Caco-2 (cell line): ENCODE results near the gene SLC39A11. TPM values are rescaled to one million over a fixed set of nuclear protein-coding genes. Genes with fewer than 3 reads are reported as not detected.

Experiments used
- BruUV-seq: library from RNA; stranded (reverse); fragments of 400-500 nt; replicated peaks from 2 replicates; lab custom pipeline; 2021; lab: Mats Ljungman, UMichigan
- CTCF ChIA-PET: fragments of 300-600 bp; sonication (Branson Sonifier 250); formaldehyde crosslinking; loops from one replicate; lab custom pipeline; 2022; ENCODE audit warnings: antibody characterized with exemption; lab: Charles Lee
- POLR2A ChIA-PET: fragments of 300-600 bp; sonication (Branson Sonifier 250); formaldehyde crosslinking; loops from one replicate; lab custom pipeline; 2022; ENCODE audit warnings: antibody characterized with exemption; lab: Charles Lee
- DNase-seq, 2 experiments: peaks; one replicate each; pipeline versions ENCODE4 v3.0.0 to v3.0.0-alpha.2; 2020 to 2022
- H3K27me3 ChIP-seq: replicated peaks from 2 replicates; pipeline ENCODE4 v1.6.0; 2011; ENCODE audit warnings: low read length; ENCODE audit not compliant: control insufficient read depth, insufficient read depth
- H3K36me3 ChIP-seq: 2 replicates; pipeline ENCODE4 v1.5.1; 2011; ENCODE audit warnings: low read length; ENCODE audit not compliant: control insufficient read depth, insufficient read depth
- H3K4me1 ChIP-seq: fragments of 250-450 bp; sonication (Bioruptor Pico); 2 replicates; pipeline ENCODE4 v1.5.1; 2020; ENCODE audit warnings: mild to moderate bottlenecking
- H3K4me3 ChIP-seq: 2 replicates; pipeline ENCODE4 v1.5.1; 2011; ENCODE audit warnings: low read depth, mild to moderate bottlenecking, control low read depth, low read length
- H3K9me3 ChIP-seq: fragments of 250-450 bp; sonication (Bioruptor Pico); 2 replicates; pipeline ENCODE4 v1.5.1; 2020; ENCODE audit warnings: mild to moderate bottlenecking, moderate library complexity
- H3K27ac Mint-ChIP-seq: one replicate; pipeline ENCODE4 v1.8.0; 2022; ENCODE audit warnings: mixed read lengths; ENCODE audit not compliant: unreplicated experiment
- H3K27me3 Mint-ChIP-seq: one replicate; pipeline ENCODE4 v1.8.0; 2022; ENCODE audit warnings: mixed read lengths; ENCODE audit not compliant: insufficient read depth, unreplicated experiment
- H3K36me3 Mint-ChIP-seq: one replicate; pipeline ENCODE4 v1.8.0; 2022; ENCODE audit warnings: mild to moderate bottlenecking, mixed read lengths; ENCODE audit not compliant: insufficient read depth, unreplicated experiment
- H3K4me1 Mint-ChIP-seq: one replicate; pipeline ENCODE4 v1.8.0; 2022; ENCODE audit warnings: low read depth, mixed read lengths; ENCODE audit not compliant: unreplicated experiment
- H3K4me3 Mint-ChIP-seq: one replicate; pipeline ENCODE4 v1.8.0; 2022; ENCODE audit warnings: mild to moderate bottlenecking, moderate library complexity, mixed read lengths; ENCODE audit not compliant: unreplicated experiment
- H3K9me3 Mint-ChIP-seq: one replicate; pipeline ENCODE4 v1.8.0; 2022; ENCODE audit warnings: mixed read lengths; ENCODE audit not compliant: unreplicated experiment
- CTCF ChIP-seq, 2 experiments: fragments of 200-600 bp in 1 of 2; IDR thresholded peaks; 1 replicate in 1 of 2; 2 replicates in 1 of 2; pipeline versions ENCODE4 v1.5.1 to v1.8.0; 2011 to 2022; ENCODE audit warnings: antibody characterized with exemption in 1 of 2, control low read depth in 1 of 2, inconsistent platforms in 1 of 2, low read depth in 1 of 2, low read length in 1 of 2, mild to moderate bottlenecking in 1 of 2, moderate library complexity in 1 of 2; ENCODE audit not compliant: insufficient read depth in 1 of 2, severe bottlenecking in 1 of 2, unreplicated experiment in 1 of 2
- intact Hi-C: fragments of 100-400 bp; cut with micrococcal nuclease; formaldehyde crosslinking; loops from one replicate; pipeline ENCODE4 v1.10.0; 2022; ENCODE audit not compliant: unreplicated experiment
- total RNA-seq: library from RNA; stranded (reverse); gene quantifications from 2 replicates; pipeline ENCODE4 v1.2.3, GENCODE V29; 2022

The SLC39A11 gene
- total RNA-seq, 1 experiment from 2014 or later = 26.4 TPM

DNA sequence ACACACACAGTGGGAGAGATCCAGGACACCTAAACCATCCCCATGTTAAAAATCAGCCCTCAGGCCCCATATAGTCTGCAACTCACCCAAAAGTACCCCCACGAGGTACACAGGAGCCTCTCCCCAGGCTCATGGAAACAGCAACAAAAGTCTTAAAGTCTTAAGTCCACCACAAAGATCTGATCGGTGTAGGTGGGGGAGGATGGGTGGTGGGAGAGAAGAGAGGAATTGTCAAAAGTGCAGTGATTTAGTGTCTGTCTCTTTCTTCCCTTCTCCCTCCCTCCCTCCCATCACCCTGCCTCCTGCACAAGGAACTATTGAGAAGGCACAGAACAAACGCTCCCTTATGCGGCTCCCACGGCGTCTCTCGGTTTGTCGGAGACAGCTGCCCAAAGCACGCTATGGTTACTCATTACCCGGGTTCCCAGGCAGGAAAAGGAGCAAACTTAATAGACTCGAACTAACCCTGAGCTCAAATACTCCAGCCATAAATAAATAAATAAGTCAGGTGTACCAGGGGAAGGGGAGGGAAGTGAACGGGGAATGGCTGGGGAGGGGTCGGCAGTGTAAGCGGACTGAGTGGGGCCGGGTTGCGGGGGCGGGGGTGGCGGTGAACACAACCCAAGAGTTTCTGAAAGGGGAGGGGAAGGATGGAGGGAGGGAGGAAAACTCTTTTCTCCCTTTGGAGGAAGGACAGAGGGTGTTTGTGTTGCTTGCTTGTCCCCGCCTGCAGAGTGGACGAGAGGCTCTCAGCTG, 477.4 kb downstream of the SLC39A11 start:
- no peaks in the 10 kb centered on the region for H3K27me3 ChIP-seq
- Mint-ChIP-seq H3K4me3 (peak overlapping the region; percentile 67), H3K9me3 (peaks cover 6% of the 10 kb centered on the region), H3K27me3 (no peaks in the 10 kb centered on the region), H3K36me3 (no peaks in the 10 kb centered on the region), H3K27ac (peak overlapping the region; percentile 35), H3K4me1 (peaks cover 48% of the 10 kb centered on the region)
- H3K4me1 ChIP-seq = peaks cover 50% of the 10 kb centered on the region
- ChIA-PET CTCF (interaction anchor here (0.6 to 1.9 kb wide), 8 partner anchors 12 to 114 kb away, joined by 3 to 9 read pairs (median 4); no protein-coding TSS in a partner anchor), POLR2A (interaction anchor here (0.6 to 1.3 kb wide), 5 partner anchors 16 to 598 kb away, joined by 3 to 7 read pairs (median 3); no protein-coding TSS in a partner anchor)
- no peaks in the 10 kb centered on the region for H3K9me3 ChIP-seq
- DNase-seq = peak; percentile 87 to 95
- 0 out of 2 replicates have a peak, but pooled peaks cover 2% of the 10 kb centered on the region for H3K36me3 ChIP-seq
- H3K4me3 ChIP-seq = peak overlapping the region; percentile 22
- TF ChIP-seq CTCF (IDR thresholded peaks at IDR 0.05; ENCODE audit: insufficient read depth in 1 of 2, low read depth in 1 of 2, low read length in 1 of 2, severe bottlenecking in 1 of 2, unreplicated experiment in 1 of 2) = no peak
- intact Hi-C loops = loop anchor here (1.0 kb wide), 3 partner anchors 25 to 69 kb away; no protein-coding TSS in a partner anchor
- BruUV-seq = no TSS peak

DNA sequence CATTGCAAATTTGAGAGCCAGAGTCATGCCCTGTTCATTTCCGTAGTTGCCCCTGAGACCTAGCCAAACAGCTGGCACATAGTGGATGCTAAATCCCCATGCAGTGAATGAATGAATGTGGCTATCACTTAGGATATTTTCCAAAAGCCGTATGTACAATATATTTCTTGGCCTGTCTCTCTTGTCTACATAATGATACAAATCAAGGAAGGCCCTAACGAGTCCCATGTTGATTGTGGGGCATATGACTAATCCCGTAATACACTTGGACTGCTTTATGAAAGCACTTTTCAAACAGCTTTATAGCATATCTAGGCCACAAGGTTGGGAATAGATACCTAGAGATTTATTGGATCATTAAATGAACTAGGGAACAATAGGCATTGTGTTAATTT, 478.0 kb downstream of the SLC39A11 start:
- intact Hi-C loops = no loop called here
- Histone ChIP-seq H3K4me1 (peaks cover 50% of the 10 kb centered on the region), H3K27me3 (no peaks in the 10 kb centered on the region), H3K4me3 (no peak overlapping the region), H3K36me3 (0 out of 2 replicates have a peak, but pooled peaks cover 2% of the 10 kb centered on the region), H3K9me3 (no peaks in the 10 kb centered on the region)
- TSS peak; percentile 82 for BruUV-seq
- DNase-seq = no peak
- POLR2A ChIA-PET = interaction anchor here (0.6 to 1.3 kb wide), 4 partner anchors 15 to 598 kb away, joined by 3 to 7 read pairs (median 3); no protein-coding TSS in a partner anchor
- CTCF ChIA-PET = interaction anchor here (0.6 to 1.9 kb wide), 6 partner anchors 11 to 58 kb away, joined by 4 to 9 read pairs (median 6); no protein-coding TSS in a partner anchor
- peaks cover 45% of the 10 kb centered on the region for H3K4me1 Mint-ChIP-seq
- no peaks in the 10 kb centered on the region for H3K36me3 Mint-ChIP-seq
- H3K9me3 Mint-ChIP-seq = peaks cover under 1% of the 10 kb centered on the region
- H3K4me3 Mint-ChIP-seq = peak overlapping the region; percentile 67
- peak overlapping the region; percentile 35 for H3K27ac Mint-ChIP-seq
- H3K27me3 Mint-ChIP-seq = no peaks in the 10 kb centered on the region
- no peak for TF ChIP-seq CTCF (IDR thresholded peaks at IDR 0.05; ENCODE audit: insufficient read depth in 1 of 2, low read depth in 1 of 2, low read length in 1 of 2, severe bottlenecking in 1 of 2, unreplicated experiment in 1 of 2)

GRCh38 chr17:72613806-72614292, 478.6 kb downstream of the SLC39A11 start:
- Histone ChIP-seq H3K4me1 (peaks cover 50% of the 10 kb centered on the region), H3K36me3 (0 out of 2 replicates have a peak, but pooled peaks cover 2% of the 10 kb centered on the region), H3K27me3 (no peaks in the 10 kb centered on the region), H3K4me3 (no peak overlapping the region), H3K9me3 (no peaks in the 10 kb centered on the region)
- DNase-seq = no peak
- no peaks in the 10 kb centered on the region for H3K9me3 Mint-ChIP-seq
- H3K4me3 Mint-ChIP-seq = no peak overlapping the region
- ChIA-PET POLR2A (interaction anchor here (1.5 kb wide), 1 partner anchor 21 kb away, joined by 5 read pairs; no protein-coding TSS in a partner anchor), CTCF (interaction anchor here (1.9 kb wide), 1 partner anchor 11 kb away, joined by 4 read pairs; no protein-coding TSS in a partner anchor)
- TF ChIP-seq CTCF (IDR thresholded peaks at IDR 0.05; ENCODE audit: insufficient read depth in 1 of 2, low read depth in 1 of 2, low read length in 1 of 2, severe bottlenecking in 1 of 2, unreplicated experiment in 1 of 2) = no peak
- H3K4me1 Mint-ChIP-seq = peaks cover 41% of the 10 kb centered on the region
- peak overlapping the region; percentile 35 for H3K27ac Mint-ChIP-seq
- intact Hi-C loops = no loop called here
- BruUV-seq = no TSS peak
- H3K27me3 Mint-ChIP-seq = no peaks in the 10 kb centered on the region
- no peaks in the 10 kb centered on the region for H3K36me3 Mint-ChIP-seq
